Gastrocnemius medialis (tissue), 4 donors: ENCODE measurements around the gene SNX30.

Source experiments
- POLR2A ChIP-seq, 2 donors: fragments of 450-650 bp; IDR thresholded peaks; one replicate each; pipeline ENCODE4 v1.6.1; 2017; ENCODE audit warnings: antibody characterized with exemption in 2 of 2, mild to moderate bottlenecking in 2 of 2, moderate library complexity in 2 of 2
- TF ChIP-seq, protein P1 (sequence below), 5 experiments: fragments of 450-650 bp in 3 of 5; fragments of 200-600 bp in 2 of 5; sonication (generic) in 2 of 5; IDR thresholded peaks in 4 of 5; conservative IDR thresholded peaks in 1 of 5; 1 replicate in 4 of 5; 2 replicates in 1 of 5; pipeline ENCODE4 v1.5.1; 2016 to 2019; ENCODE audit warnings: antibody characterized with exemption in 5 of 5, mild to moderate bottlenecking in 3 of 5, moderate library complexity in 3 of 5

DNA sequence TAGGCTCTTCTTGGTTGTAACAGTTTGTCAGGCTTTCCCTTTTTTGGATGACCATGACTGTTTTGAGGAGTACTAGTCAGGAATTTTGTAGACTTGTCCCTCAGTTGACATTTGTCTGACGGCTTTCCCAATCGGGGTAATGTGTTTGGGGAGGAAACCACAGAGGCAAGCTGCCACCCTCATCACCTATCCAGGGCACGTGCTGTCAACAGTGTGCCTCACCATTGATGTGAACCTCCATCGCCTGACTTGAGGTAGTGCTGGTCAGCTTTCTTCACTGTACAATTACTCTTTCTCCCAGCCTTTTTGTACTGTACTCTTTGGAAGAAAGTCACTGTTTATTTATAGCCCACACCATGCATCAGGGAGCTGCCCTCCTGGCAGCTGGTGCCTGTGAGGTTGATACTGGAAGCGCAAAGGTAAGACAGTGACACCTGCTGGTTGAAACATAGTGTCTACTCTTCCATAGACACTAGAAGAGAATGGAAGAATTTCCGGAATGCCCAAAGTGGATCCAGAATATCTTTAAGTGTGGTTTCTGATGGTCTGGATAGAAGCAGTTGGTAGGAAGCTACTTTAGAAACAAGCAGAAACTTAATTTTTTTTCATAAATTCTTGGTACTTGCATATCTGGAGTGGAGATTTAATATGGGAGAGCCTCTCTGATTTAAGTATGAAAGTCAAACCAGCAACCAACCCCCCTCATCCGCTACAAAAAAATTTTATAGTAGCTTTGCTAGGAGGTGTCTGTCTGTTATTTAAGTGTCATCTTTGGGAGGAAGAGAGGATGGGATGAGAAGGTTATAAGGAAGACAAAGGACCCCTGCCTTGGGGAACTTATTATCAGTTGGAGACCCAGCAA is 69.3 kb downstream of the SNX30 start:
- TF ChIP-seq, protein P1, sequence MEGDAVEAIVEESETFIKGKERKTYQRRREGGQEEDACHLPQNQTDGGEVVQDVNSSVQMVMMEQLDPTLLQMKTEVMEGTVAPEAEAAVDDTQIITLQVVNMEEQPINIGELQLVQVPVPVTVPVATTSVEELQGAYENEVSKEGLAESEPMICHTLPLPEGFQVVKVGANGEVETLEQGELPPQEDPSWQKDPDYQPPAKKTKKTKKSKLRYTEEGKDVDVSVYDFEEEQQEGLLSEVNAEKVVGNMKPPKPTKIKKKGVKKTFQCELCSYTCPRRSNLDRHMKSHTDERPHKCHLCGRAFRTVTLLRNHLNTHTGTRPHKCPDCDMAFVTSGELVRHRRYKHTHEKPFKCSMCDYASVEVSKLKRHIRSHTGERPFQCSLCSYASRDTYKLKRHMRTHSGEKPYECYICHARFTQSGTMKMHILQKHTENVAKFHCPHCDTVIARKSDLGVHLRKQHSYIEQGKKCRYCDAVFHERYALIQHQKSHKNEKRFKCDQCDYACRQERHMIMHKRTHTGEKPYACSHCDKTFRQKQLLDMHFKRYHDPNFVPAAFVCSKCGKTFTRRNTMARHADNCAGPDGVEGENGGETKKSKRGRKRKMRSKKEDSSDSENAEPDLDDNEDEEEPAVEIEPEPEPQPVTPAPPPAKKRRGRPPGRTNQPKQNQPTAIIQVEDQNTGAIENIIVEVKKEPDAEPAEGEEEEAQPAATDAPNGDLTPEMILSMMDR (IDR thresholded peaks at IDR 0.05 in 4 of 5, conservative IDR thresholded peaks at IDR 0.05 in 1 of 5), result peak; percentile 55 to 78 (median 70)
- no peak for TF ChIP-seq POLR2A (IDR thresholded peaks at IDR 0.05)
